Activated naive CD8-positive, alpha-beta T cell treated with anti-CD3 and anti-CD28 coated beads, Interleukin-2, amount 10 ng/mL, durations not matched to agents 7 days and 5 days (primary cell): ENCODE results near the gene RNF138. TPM values are rescaled to one million over a fixed set of nuclear protein-coding genes. Genes with fewer than 3 reads are reported as not detected.
"Not testable (repeated sequence)": the region's sequence is repeated elsewhere in the genome, so short reads cannot be mapped to it uniquely, and the experiment has no call there.

ENCODE experiments used
- ATAC-seq: fragments of 150-1000 bp; cut with Tn5 transposase; one replicate; pipeline ENCODE4 v1.10.0; 2021; ENCODE audit warnings: low read depth, moderate library complexity
- POLR2A ChIA-PET: fragments of 350-600 bp; sonication (Branson Sonifier 250); formaldehyde crosslinking; loops from one replicate; lab custom pipeline; 2021; ENCODE audit warnings: antibody characterized with exemption; lab: Charles Lee
- DNase-seq: peaks from one replicate; pipeline ENCODE4 v3.0.0; 2021
- H3K27ac Mint-ChIP-seq: one replicate; pipeline ENCODE4 v1.8.0; 2022; ENCODE audit warnings: mild to moderate bottlenecking, mixed read lengths
- H3K27me3 Mint-ChIP-seq: one replicate; pipeline ENCODE4 v1.8.0; 2022; ENCODE audit warnings: mild to moderate bottlenecking, moderate library complexity, mixed read lengths
- H3K36me3 Mint-ChIP-seq: one replicate; pipeline ENCODE4 v1.8.0; 2021; ENCODE audit warnings: mild to moderate bottlenecking, mixed read lengths
- H3K4me1 Mint-ChIP-seq: one replicate; pipeline ENCODE4 v1.8.0; 2021; ENCODE audit warnings: mixed read lengths
- H3K4me3 Mint-ChIP-seq: one replicate; pipeline ENCODE4 v1.8.0; 2022; ENCODE audit warnings: mild to moderate bottlenecking, moderate library complexity, mixed read lengths
- H3K9me3 Mint-ChIP-seq: one replicate; pipeline ENCODE4 v1.8.0; 2021; ENCODE audit warnings: mixed read lengths
- total RNA-seq, 2 experiments: library from RNA; stranded (reverse); gene quantifications; one replicate each; pipeline ENCODE4 v1.2.3, GENCODE V29; 2021

Gene RNF138
- total RNA-seq, 2 experiments from 2014 or later: 83.6 to 86.7 TPM

- ATAC-seq: peak; percentile 89
These were observed 66.5 kb downstream of the RNF138 start for GRCh38 chr18:32158108-32158624.

GRCh38 chr18:32158631-32159030 is 67.0 kb downstream of the RNF138 start:
- DNase-seq, H3K27ac Mint-ChIP-seq, H3K9me3 Mint-ChIP-seq, ATAC-seq, H3K4me1 Mint-ChIP-seq, H3K36me3 Mint-ChIP-seq, H3K27me3 Mint-ChIP-seq: not testable (repeated sequence)
- POLR2A ChIA-PET: interaction anchor here (0.6 to 1.3 kb wide), 2 partner anchors 140 to 214 kb away, joined by 3 read pairs; partner anchors contain the start of gene RNF125
- peak overlapping the region; percentile 83 for H3K4me3 Mint-ChIP-seq

More at GRCh38 chr18:32158108-32158624, 66.5 kb downstream of the RNF138 start:
- peak overlapping the region; percentile 83 for H3K4me3 Mint-ChIP-seq
- H3K27me3 Mint-ChIP-seq: peaks cover 6% of the 10 kb centered on the region
- peaks cover 2% of the 10 kb centered on the region for H3K9me3 Mint-ChIP-seq
- DNase-seq: peak; percentile 62
- POLR2A ChIA-PET: interaction anchor here (0.6 to 1.3 kb wide), 2 partner anchors 139 to 213 kb away, joined by 3 read pairs; partner anchors contain the start of gene RNF125
- H3K27ac Mint-ChIP-seq: no peak overlapping the region
- H3K4me1 Mint-ChIP-seq: peaks cover 9% of the 10 kb centered on the region
- peaks cover 2% of the 10 kb centered on the region for H3K36me3 Mint-ChIP-seq

- DNase-seq (no peak), ATAC-seq (no peak)
- H3K27ac Mint-ChIP-seq: no peak overlapping the region
- no peaks in the 10 kb centered on the region for H3K9me3 Mint-ChIP-seq
- no peaks in the 10 kb centered on the region for H3K36me3 Mint-ChIP-seq
- peaks cover 6% of the 10 kb centered on the region for H3K27me3 Mint-ChIP-seq
- H3K4me1 Mint-ChIP-seq: peaks cover 7% of the 10 kb centered on the region
- POLR2A ChIA-PET: no interaction called here
- no peak overlapping the region for H3K4me3 Mint-ChIP-seq
These were observed 68.9 kb downstream of the RNF138 start for GRCh38 chr18:32160547-32160946.

GRCh38 chr18:32167980-32168730 is 76.5 kb downstream of the RNF138 start:
- H3K36me3 Mint-ChIP-seq: no peaks in the 10 kb centered on the region
- ATAC-seq: no peak
- H3K27me3 Mint-ChIP-seq: peaks cover 7% of the 10 kb centered on the region
- H3K4me3 Mint-ChIP-seq: no peak overlapping the region
- POLR2A ChIA-PET: no interaction called here
- no peak for DNase-seq
- no peaks in the 10 kb centered on the region for H3K4me1 Mint-ChIP-seq
- no peak overlapping the region for H3K27ac Mint-ChIP-seq
- peaks cover 1% of the 10 kb centered on the region for H3K9me3 Mint-ChIP-seq

GRCh38 chr18:32173654-32174053 is 82.0 kb downstream of the RNF138 start:
- Mint-ChIP-seq H3K9me3 (peaks cover 4% of the 10 kb centered on the region), H3K27ac (no peak overlapping the region), H3K36me3 (no peaks in the 10 kb centered on the region), H3K4me1 (no peaks in the 10 kb centered on the region), H3K27me3 (peaks cover 5% of the 10 kb centered on the region), H3K4me3 (no peak overlapping the region)
- no peak for ATAC-seq
- POLR2A ChIA-PET: no interaction called here
- DNase-seq: no peak

- H3K27ac Mint-ChIP-seq: no peak overlapping the region
- peaks cover 5% of the 10 kb centered on the region for H3K27me3 Mint-ChIP-seq
- POLR2A ChIA-PET: no interaction called here
- H3K9me3 Mint-ChIP-seq: peaks cover 4% of the 10 kb centered on the region
- no peak overlapping the region for H3K4me3 Mint-ChIP-seq
- ATAC-seq (no peak), DNase-seq (no peak)
- no peaks in the 10 kb centered on the region for H3K36me3 Mint-ChIP-seq
- H3K4me1 Mint-ChIP-seq: no peaks in the 10 kb centered on the region
These were observed 83.0 kb downstream of the RNF138 start for GRCh38 chr18:32174719-32175118.

- peaks cover 5% of the 10 kb centered on the region for H3K27me3 Mint-ChIP-seq
- POLR2A ChIA-PET: no interaction called here
These were observed 83.6 kb downstream of the RNF138 start for GRCh38 chr18:32175265-32175664.

GRCh38 chr18:32176745-32177144 is 85.1 kb downstream of the RNF138 start:
- H3K27me3 Mint-ChIP-seq, POLR2A ChIA-PET: not testable (repeated sequence)

More at GRCh38 chr18:32175265-32175664, 83.6 kb downstream of the RNF138 start:
- Mint-ChIP-seq H3K36me3 (no peaks in the 10 kb centered on the region), H3K9me3 (peaks cover 4% of the 10 kb centered on the region), H3K4me1 (no peaks in the 10 kb centered on the region), H3K4me3 (no peak overlapping the region), H3K27ac (no peak overlapping the region)
- DNase-seq (no peak), ATAC-seq (no peak)

GRCh38 chr18:32177530-32177929 is 85.9 kb downstream of the RNF138 start:
- H3K4me1 Mint-ChIP-seq: no peaks in the 10 kb centered on the region
- POLR2A ChIA-PET: no interaction called here
- no peak overlapping the region for H3K4me3 Mint-ChIP-seq
- ATAC-seq: no peak
- no peak overlapping the region for H3K27ac Mint-ChIP-seq
- H3K9me3 Mint-ChIP-seq: peaks cover 3% of the 10 kb centered on the region
- DNase-seq: no peak
- H3K36me3 Mint-ChIP-seq: no peaks in the 10 kb centered on the region
- peaks cover 3% of the 10 kb centered on the region for H3K27me3 Mint-ChIP-seq

More at GRCh38 chr18:32176745-32177144, 85.1 kb downstream of the RNF138 start:
- H3K9me3 Mint-ChIP-seq, ATAC-seq, H3K4me3 Mint-ChIP-seq, DNase-seq, H3K4me1 Mint-ChIP-seq, H3K36me3 Mint-ChIP-seq, H3K27ac Mint-ChIP-seq: not testable (repeated sequence)

Other genes starting within 250 kb of the RNF138 start
- gene TRAPPC8, start 148.7 kb upstream of the RNF138 start, total RNA-seq: 10 to 100 TPM; 39.6 to 46.1 TPM
- gene RNF125, start 73.0 kb upstream of the RNF138 start, total RNA-seq: 10 to 100 TPM; 29.0 to 31.2 TPM
- not detected for gene MEP1B, start 98.2 kb downstream of the RNF138 start, total RNA-seq